ENCODE results near the gene RBM38. TPM values are rescaled to one million over a fixed set of nuclear protein-coding genes. Genes with fewer than 3 reads are reported as not detected.

The RBM38 gene
- total RNA-seq, 1 experiment from 2014 or later: 14.6 TPM

- DNase-seq (ENCODE audit: low read depth): no peak
Measured at GRCh38 chr20:57404006-57404405, 12.8 kb downstream of the RBM38 start.

- DNase-seq (ENCODE audit: low read depth): no peak
Measured at GRCh38 chr20:57404419-57405072, 13.3 kb downstream of the RBM38 start.

- no peak for DNase-seq (ENCODE audit: low read depth)
Measured at GRCh38 chr20:57405236-57406016, 14.2 kb downstream of the RBM38 start.

- no peak for DNase-seq (ENCODE audit: low read depth)
Measured at GRCh38 chr20:57407541-57407956, 16.4 kb downstream of the RBM38 start.

- no peak for DNase-seq (ENCODE audit: low read depth)
Measured at GRCh38 chr20:57408131-57408530, 16.9 kb downstream of the RBM38 start.

- no peak for DNase-seq (ENCODE audit: low read depth)
Measured at GRCh38 chr20:57408536-57409233, 17.5 kb downstream of the RBM38 start.

- DNase-seq (ENCODE audit: low read depth): no peak
Measured at GRCh38 chr20:57409316-57409671, 18.1 kb downstream of the RBM38 start.

- no peak for DNase-seq (ENCODE audit: low read depth)
Measured at GRCh38 chr20:57409672-57410397, 18.6 kb downstream of the RBM38 start.

GRCh38 chr20:57410398-57410920, 19.3 kb downstream of the RBM38 start:
- no peak for DNase-seq (ENCODE audit: low read depth)

GRCh38 chr20:57410924-57411323, 19.7 kb downstream of the RBM38 start:
- no peak for DNase-seq (ENCODE audit: low read depth)

- DNase-seq (ENCODE audit: low read depth): no peak
Measured at GRCh38 chr20:57411406-57412283, 20.4 kb downstream of the RBM38 start.

- no peak for DNase-seq (ENCODE audit: low read depth)
Measured at GRCh38 chr20:57412347-57413029, 21.3 kb downstream of the RBM38 start.

GRCh38 chr20:57413986-57414385, 22.8 kb downstream of the RBM38 start:
- no peak for DNase-seq (ENCODE audit: low read depth)

GRCh38 chr20:57414867-57415592, 23.8 kb downstream of the RBM38 start:
- DNase-seq (ENCODE audit: low read depth): peak; percentile 70

- DNase-seq (ENCODE audit: low read depth): no peak
Measured at GRCh38 chr20:57415771-57416170, 24.6 kb downstream of the RBM38 start.

GRCh38 chr20:57416296-57417022, 25.3 kb downstream of the RBM38 start:
- DNase-seq (ENCODE audit: low read depth): no peak

GRCh38 chr20:57417051-57417689, 26.0 kb downstream of the RBM38 start:
- DNase-seq (ENCODE audit: low read depth): no peak

Data from Daoy (cell line).